Mesendoderm (in vitro differentiated cells): ENCODE data around the gene ST6GALNAC4.

Experiments used
- DNase-seq: peaks from one replicate; pipeline ENCODE4 v3.0.0; 2013
- H2AK5ac ChIP-seq: 2 replicates; pipeline ENCODE4 v1.6.1; 2013; ENCODE audit warnings: low read length, inconsistent platforms
- H2BK120ac ChIP-seq: 2 replicates; pipeline ENCODE4 v1.6.1; 2013; ENCODE audit warnings: low read depth, mild to moderate bottlenecking, low read length, moderate library complexity, mixed read lengths
- H2BK15ac ChIP-seq: replicated peaks from 2 replicates; pipeline ENCODE4 v1.6.1; 2013; ENCODE audit warnings: low read depth, mild to moderate bottlenecking, moderate library complexity
- H2BK5ac ChIP-seq: 2 replicates; pipeline ENCODE4 v1.6.1; 2013; ENCODE audit warnings: low read length, inconsistent platforms
- H3K18ac ChIP-seq: 2 replicates; pipeline ENCODE4 v1.6.1; 2013; ENCODE audit warnings: mild to moderate bottlenecking, low read length, mixed read lengths
- H3K23ac ChIP-seq: one replicate; pipeline ENCODE4 v1.6.1; 2013; ENCODE audit warnings: low read length
- H3K27ac ChIP-seq: 2 replicates; pipeline ENCODE4 v1.5.1; 2013; ENCODE audit warnings: low read depth, mild to moderate bottlenecking, inconsistent platforms, low read length, moderate library complexity
- H3K27me3 ChIP-seq: 2 replicates; pipeline ENCODE4 v1.6.1; 2013; ENCODE audit warnings: low read length, control low read depth, mild to moderate bottlenecking, inconsistent platforms; ENCODE audit not compliant: insufficient read depth, poor library complexity
- H3K36me3 ChIP-seq: 2 replicates; pipeline ENCODE4 v1.6.1; 2013; ENCODE audit warnings: low read length, inconsistent platforms; ENCODE audit not compliant: control insufficient read depth, insufficient read depth
- H3K4ac ChIP-seq: one replicate; pipeline ENCODE4 v1.6.1; 2013; ENCODE audit warnings: low read depth, mild to moderate bottlenecking, low read length, moderate library complexity
- H3K4me1 ChIP-seq: 2 replicates; pipeline ENCODE4 v1.6.1; 2013; ENCODE audit warnings: low read depth, low read length, inconsistent platforms; ENCODE audit not compliant: control insufficient read depth
- H3K4me2 ChIP-seq: 2 replicates; pipeline ENCODE4 v1.6.1; 2013; ENCODE audit warnings: low read length
- H3K4me3 ChIP-seq: 2 replicates; pipeline ENCODE4 v1.5.1; 2013; ENCODE audit warnings: mild to moderate bottlenecking, low read length
- H3K56ac ChIP-seq: one replicate; pipeline ENCODE4 v1.6.1; 2013; ENCODE audit warnings: low read length
- H3K79me1 ChIP-seq: 2 replicates; pipeline ENCODE4 v1.6.1; 2013; ENCODE audit warnings: low read length, inconsistent platforms
- H3K79me2 ChIP-seq: 2 replicates; pipeline ENCODE4 v1.6.1; 2013; ENCODE audit warnings: mild to moderate bottlenecking, low read length; ENCODE audit not compliant: control insufficient read depth, insufficient read depth
- H3K9ac ChIP-seq: 2 replicates; pipeline ENCODE4 v1.6.1; 2013; ENCODE audit warnings: low read length, inconsistent platforms
- H4K5ac ChIP-seq: one replicate; pipeline ENCODE4 v1.6.1; 2013; ENCODE audit warnings: low read length
- H4K8ac ChIP-seq: one replicate; pipeline ENCODE4 v1.6.1; 2013; ENCODE audit warnings: low read depth, mild to moderate bottlenecking, control low read depth, low read length, moderate library complexity
- WGBS: extraction: QIAGEN DNeasy Blood & Tissue Kit; methylation state at CpG from one replicate; pipeline ENCODE4 v1.1.7; 2013; ENCODE audit warnings: low lambda C conversion rate, missing lambda C conversion rate; ENCODE audit not compliant: insufficient coverage; ENCODE audit errors: extremely low coverage; 5-methylcytosine and 5-hydroxymethylcytosine counted together

Gene ST6GALNAC4

DNA sequence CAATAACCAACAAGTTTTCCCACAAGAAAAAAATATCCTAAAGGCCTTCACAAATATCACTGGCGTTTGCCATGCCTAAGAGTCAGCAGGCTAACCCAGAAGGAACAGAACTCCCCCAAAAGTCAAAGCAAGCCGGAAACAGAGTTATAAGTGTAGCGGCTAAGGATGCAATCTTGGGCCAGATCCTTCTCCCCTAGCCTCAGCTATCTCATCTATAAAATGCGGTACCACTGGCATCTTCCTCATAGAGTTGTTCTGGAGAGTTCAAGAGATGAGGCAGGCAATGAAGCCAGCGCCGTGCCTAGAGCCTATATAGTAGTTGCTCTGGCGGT lies 20.2 kb upstream of the ST6GALNAC4 start:
- no CpG with 5 or more reads among the region's 7 CpGs for WGBS
- no peak overlapping the region for H2BK15ac ChIP-seq
- no peak overlapping the region for H2BK5ac ChIP-seq
- peaks cover 5% of the 10 kb centered on the region for H3K4me1 ChIP-seq
- H3K4me3 ChIP-seq: peak overlapping the region; percentile 71
- peaks cover 2% of the 10 kb centered on the region for H3K36me3 ChIP-seq
- H3K18ac ChIP-seq: no peak overlapping the region
- peak overlapping the region; percentile 85 for H3K9ac ChIP-seq
- H3K4me2 ChIP-seq: peak overlapping the region; percentile 96
- H3K79me2 ChIP-seq: peaks cover 8% of the 10 kb centered on the region
- H3K23ac ChIP-seq: no peak overlapping the region
- no peak overlapping the region for H2BK120ac ChIP-seq
- peak overlapping the region; percentile 12 for H2AK5ac ChIP-seq
- H4K8ac ChIP-seq: no peak overlapping the region
- H3K27me3 ChIP-seq: no peaks in the 10 kb centered on the region
- H3K56ac ChIP-seq: peak overlapping the region; percentile 86
- no peak for DNase-seq
- H3K79me1 ChIP-seq: peaks cover 19% of the 10 kb centered on the region
- no peak overlapping the region for H4K5ac ChIP-seq
- H3K27ac ChIP-seq: no peak overlapping the region
- no peak overlapping the region for H3K4ac ChIP-seq

DNA sequence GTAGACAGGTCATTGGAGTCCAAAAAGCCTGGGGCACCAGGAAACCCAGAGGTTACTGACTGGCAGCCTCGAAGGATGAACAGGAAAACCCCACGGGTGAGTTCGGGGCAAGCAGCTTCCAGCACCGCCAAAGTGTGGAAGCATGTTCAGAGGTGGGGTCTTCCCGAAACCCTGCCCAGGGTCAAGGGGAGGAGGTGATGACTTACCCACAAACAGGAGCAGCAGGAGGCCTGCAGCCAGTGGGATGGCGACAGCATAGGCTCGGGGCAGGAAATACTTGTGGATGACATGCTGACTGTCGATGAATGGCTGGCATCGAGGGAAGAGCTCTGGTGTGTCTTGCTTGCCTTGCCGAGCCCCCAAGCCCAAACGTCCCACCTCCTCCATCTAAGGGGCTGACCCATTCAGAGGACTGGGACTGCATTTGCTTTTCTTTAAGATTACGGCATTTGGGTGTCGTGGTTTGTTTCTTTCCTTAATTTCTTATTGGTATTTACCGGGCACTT lies 19.6 kb upstream of the ST6GALNAC4 start:
- no peak overlapping the region for H3K18ac ChIP-seq
- peaks cover 8% of the 10 kb centered on the region for H3K79me2 ChIP-seq
- no CpG with 5 or more reads among the region's 14 CpGs for WGBS
- H3K79me1 ChIP-seq: peaks cover 19% of the 10 kb centered on the region
- peaks cover 2% of the 10 kb centered on the region for H3K36me3 ChIP-seq
- H4K5ac ChIP-seq: no peak overlapping the region
- H3K27me3 ChIP-seq: no peaks in the 10 kb centered on the region
- H3K4me3 ChIP-seq: no peak overlapping the region
- H3K23ac ChIP-seq: no peak overlapping the region
- no peak overlapping the region for H3K27ac ChIP-seq
- H2AK5ac ChIP-seq: no peak overlapping the region
- no peak overlapping the region for H2BK120ac ChIP-seq
- no peak overlapping the region for H4K8ac ChIP-seq
- no peak overlapping the region for H3K56ac ChIP-seq
- no peak overlapping the region for H3K4ac ChIP-seq
- DNase-seq: no peak
- H2BK15ac ChIP-seq: no peak overlapping the region
- H2BK5ac ChIP-seq: no peak overlapping the region
- H3K9ac ChIP-seq: peak overlapping the region; percentile 85
- peak overlapping the region; percentile 96 for H3K4me2 ChIP-seq
- H3K4me1 ChIP-seq: peaks cover 7% of the 10 kb centered on the region

DNA sequence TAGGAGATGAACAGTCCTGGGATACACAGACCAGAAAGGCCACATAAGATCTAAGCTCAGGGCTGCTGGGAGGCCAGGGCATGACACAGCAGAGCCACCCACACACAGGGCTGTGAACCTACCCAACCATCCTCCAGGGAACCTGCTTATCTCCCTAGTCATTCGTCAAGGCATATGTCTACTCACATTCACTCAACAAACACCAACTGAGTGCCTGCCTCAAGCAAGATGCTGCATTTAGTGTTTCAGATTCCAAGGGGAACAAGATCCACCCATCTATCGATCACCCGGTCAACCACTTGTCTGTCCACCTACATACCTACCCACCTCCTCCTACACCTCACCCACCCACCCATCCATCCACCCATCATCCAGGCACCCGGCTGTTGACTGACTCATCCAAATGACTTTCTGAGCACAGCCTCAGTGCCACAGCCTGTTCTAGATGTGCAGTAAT lies 19.0 kb upstream of the ST6GALNAC4 start:
- Histone ChIP-seq H4K5ac (no peak overlapping the region), H3K18ac (no peak overlapping the region), H3K4me2 (no peak overlapping the region), H3K79me1 (peaks cover 19% of the 10 kb centered on the region), H4K8ac (no peak overlapping the region), H3K56ac (peak overlapping the region; percentile 34), H3K4me3 (no peak overlapping the region), H2AK5ac (no peak overlapping the region), H3K27ac (no peak overlapping the region), H2BK15ac (no peak overlapping the region), H3K4me1 (peaks cover 12% of the 10 kb centered on the region), H3K4ac (no peak overlapping the region), H2BK120ac (no peak overlapping the region), H3K9ac (peak overlapping the region; percentile 45), H3K27me3 (no peaks in the 10 kb centered on the region), H3K36me3 (peaks cover 2% of the 10 kb centered on the region), H2BK5ac (no peak overlapping the region), H3K23ac (no peak overlapping the region), H3K79me2 (peaks cover 8% of the 10 kb centered on the region)
- no peak for DNase-seq
- no CpG with 5 or more reads among the region's 4 CpGs for WGBS

DNA sequence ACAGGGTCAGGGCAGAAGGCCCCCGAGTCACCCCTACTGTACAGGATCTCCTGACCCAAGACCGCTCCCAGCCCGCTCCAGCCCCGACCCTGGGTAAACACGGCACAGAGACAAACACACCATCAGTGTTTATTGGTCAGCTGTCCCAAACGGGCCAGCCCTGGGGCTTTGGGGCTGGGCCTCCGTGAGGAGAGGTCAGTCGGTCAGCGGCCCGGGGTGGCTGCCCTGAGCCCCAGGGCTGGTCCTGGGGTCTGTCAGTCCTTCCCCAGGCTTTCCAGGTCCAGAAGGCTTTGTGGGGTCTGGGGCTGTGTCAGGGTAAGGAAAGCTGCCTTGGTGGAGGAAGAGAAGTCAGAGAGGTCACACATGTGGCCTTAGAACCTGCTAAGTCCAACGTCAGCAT lies 18.1 kb upstream of the ST6GALNAC4 start:
- no peak overlapping the region for H2AK5ac ChIP-seq
- H3K4me1 ChIP-seq: peaks cover 12% of the 10 kb centered on the region
- no peak overlapping the region for H3K4me3 ChIP-seq
- H2BK15ac ChIP-seq: no peak overlapping the region
- H3K27ac ChIP-seq: no peak overlapping the region
- H3K79me2 ChIP-seq: peaks cover 8% of the 10 kb centered on the region
- H3K23ac ChIP-seq: no peak overlapping the region
- no peak overlapping the region for H4K8ac ChIP-seq
- H3K4ac ChIP-seq: no peak overlapping the region
- H3K9ac ChIP-seq: no peak overlapping the region
- no peak overlapping the region for H4K5ac ChIP-seq
- peaks cover 19% of the 10 kb centered on the region for H3K79me1 ChIP-seq
- peaks cover 2% of the 10 kb centered on the region for H3K36me3 ChIP-seq
- H3K18ac ChIP-seq: no peak overlapping the region
- no peak overlapping the region for H2BK5ac ChIP-seq
- no peaks in the 10 kb centered on the region for H3K27me3 ChIP-seq
- H3K56ac ChIP-seq: no peak overlapping the region
- WGBS: no CpG with 5 or more reads among the region's 11 CpGs
- no peak overlapping the region for H3K4me2 ChIP-seq
- no peak for DNase-seq
- no peak overlapping the region for H2BK120ac ChIP-seq

DNA sequence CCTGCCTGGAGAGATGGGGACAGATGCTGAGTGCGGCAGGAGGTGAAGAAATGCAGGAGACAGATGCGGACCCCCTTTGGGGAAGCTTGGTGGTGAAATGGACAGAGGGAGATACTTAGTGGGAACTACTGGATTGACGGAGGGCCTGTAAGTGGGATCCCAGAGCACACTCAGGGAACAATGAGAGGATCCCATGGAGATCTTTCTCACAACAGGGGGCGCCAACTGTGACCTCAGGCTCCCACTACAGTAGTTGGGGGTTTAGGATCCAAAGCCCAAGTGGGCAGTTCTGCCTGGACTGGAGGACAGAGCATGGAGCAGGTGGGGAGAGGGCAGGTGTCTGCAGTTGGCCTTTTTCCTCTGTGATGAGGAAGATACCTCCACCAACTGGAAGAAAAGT lies 17.4 kb upstream of the ST6GALNAC4 start:
- peaks cover 2% of the 10 kb centered on the region for H3K36me3 ChIP-seq
- no peak overlapping the region for H2AK5ac ChIP-seq
- no peak overlapping the region for H4K5ac ChIP-seq
- H3K4me1 ChIP-seq: peaks cover 12% of the 10 kb centered on the region
- H3K23ac ChIP-seq: no peak overlapping the region
- H3K56ac ChIP-seq: no peak overlapping the region
- no CpG with 5 or more reads among the region's 4 CpGs for WGBS
- DNase-seq: no peak
- H4K8ac ChIP-seq: no peak overlapping the region
- H3K79me2 ChIP-seq: peaks cover 8% of the 10 kb centered on the region
- H3K4me3 ChIP-seq: no peak overlapping the region
- no peaks in the 10 kb centered on the region for H3K27me3 ChIP-seq
- no peak overlapping the region for H3K18ac ChIP-seq
- no peak overlapping the region for H3K9ac ChIP-seq
- no peak overlapping the region for H2BK120ac ChIP-seq
- no peak overlapping the region for H3K4ac ChIP-seq
- H3K79me1 ChIP-seq: peaks cover 19% of the 10 kb centered on the region
- no peak overlapping the region for H3K27ac ChIP-seq
- no peak overlapping the region for H2BK5ac ChIP-seq
- no peak overlapping the region for H2BK15ac ChIP-seq
- H3K4me2 ChIP-seq: no peak overlapping the region
